HEK293 (cell line): ENCODE measurements around the gene HTT.
A peak's percentile ranks its signal among the peaks of the same experiment; 100 is the strongest.

ENCODE experiments used
- CTCF ChIA-PET: fragments of 350-600 bp; formaldehyde crosslinking; extraction: SDS; loops from one replicate; lab custom pipeline; 2021; ENCODE audit warnings: antibody characterized with exemption; lab: Yijun Ruan, JAX
- POLR2A ChIA-PET: fragments of 300-600 bp; formaldehyde crosslinking; extraction: SDS; loops from one replicate; lab custom pipeline; 2020; ENCODE audit warnings: antibody characterized with exemption, inconsistent platforms; lab: Yijun Ruan, JAX
- H3K27ac ChIP-seq: fragments of 200-500 bp; sonication (Bioruptor generic); 2 replicates; pipeline ENCODE4 v1.5.1; 2014; ENCODE audit warnings: low read depth, low read length, control low read depth, inconsistent platforms; ENCODE audit errors: extremely low read depth
- H3K36me3 ChIP-seq, 2 experiments: fragments of 200-500 bp in 1 of 2; sonication (Bioruptor generic) in 1 of 2; 1 replicate in 1 of 2; 2 replicates in 1 of 2; pipeline ENCODE4 v1.5.1; 2014 to 2017; ENCODE audit warnings: inconsistent platforms in 2 of 2, low read length in 2 of 2; ENCODE audit not compliant: control insufficient read depth in 2 of 2, insufficient read depth in 1 of 2
- H3K4me1 ChIP-seq: fragments of 200-500 bp; sonication (Bioruptor generic); 2 replicates; pipeline ENCODE4 v1.5.1; 2014; ENCODE audit warnings: mild to moderate bottlenecking, low read length, inconsistent platforms; ENCODE audit not compliant: control insufficient read depth, insufficient read depth
- H3K4me3 ChIP-seq: 2 replicates; pipeline ENCODE4 v1.5.1; 2011; ENCODE audit warnings: low read depth, mild to moderate bottlenecking, control low read depth, low read length, moderate library complexity
- H3K9me3 ChIP-seq: fragments of 200-500 bp; sonication (Bioruptor generic); 2 replicates; pipeline ENCODE4 v1.5.1; 2014; ENCODE audit warnings: low read depth, low read length, inconsistent platforms; ENCODE audit not compliant: control insufficient read depth, insufficient read depth
- FEZF1 ChIP-seq: fragments of 450-650 bp; formaldehyde crosslinking; IDR thresholded peaks from 2 replicates; pipeline ENCODE4 v1.5.1; 2016; ENCODE audit warnings: missing biosample characterization, missing genetic modification characterization
- KLF8 ChIP-seq: fragments of 450-650 bp; formaldehyde crosslinking; IDR thresholded peaks from 2 replicates; pipeline ENCODE4 v1.5.1; 2016; ENCODE audit warnings: missing biosample characterization, missing genetic modification characterization
- KLF9 ChIP-seq: fragments of 450-650 bp; formaldehyde crosslinking; IDR thresholded peaks from 2 replicates; pipeline ENCODE4 v1.5.1; 2016; ENCODE audit warnings: missing biosample characterization, missing genetic modification characterization, low read depth
- OVOL3 ChIP-seq: fragments of 450-650 bp; formaldehyde crosslinking; IDR thresholded peaks from 2 replicates; pipeline ENCODE4 v1.5.1; 2016; ENCODE audit warnings: missing biosample characterization, missing genetic modification characterization
- WT1 ChIP-seq: fragments of 450-650 bp; formaldehyde crosslinking; IDR thresholded peaks from 2 replicates; pipeline ENCODE4 v1.5.1; 2016; ENCODE audit warnings: missing biosample characterization, missing genetic modification characterization
- ZNF138 ChIP-seq: fragments of 450-650 bp; formaldehyde crosslinking; IDR thresholded peaks from 2 replicates; pipeline ENCODE4 v1.5.1; 2016; ENCODE audit warnings: missing biosample characterization, missing genetic modification characterization, borderline replicate concordance
- ZNF155 ChIP-seq: fragments of 450-650 bp; formaldehyde crosslinking; IDR thresholded peaks from 2 replicates; pipeline ENCODE4 v1.5.1; 2016; ENCODE audit warnings: missing biosample characterization, missing genetic modification characterization
- ZNF175 ChIP-seq: fragments of 450-650 bp; formaldehyde crosslinking; IDR thresholded peaks from 2 replicates; pipeline ENCODE4 v1.5.1; 2016; ENCODE audit warnings: missing biosample characterization, missing genetic modification characterization
- ZNF19 ChIP-seq: fragments of 450-650 bp; formaldehyde crosslinking; IDR thresholded peaks from 2 replicates; pipeline ENCODE4; 2016; ENCODE audit warnings: missing biosample characterization, missing genetic modification characterization, low read depth
- ZNF2 ChIP-seq: fragments of 450-650 bp; formaldehyde crosslinking; IDR thresholded peaks from 2 replicates; pipeline ENCODE4 v1.5.1; 2016; ENCODE audit warnings: missing biosample characterization, missing genetic modification characterization
- ZNF324 ChIP-seq: fragments of 450-650 bp; formaldehyde crosslinking; IDR thresholded peaks from 2 replicates; pipeline ENCODE4 v1.5.1; 2016; ENCODE audit warnings: missing biosample characterization, missing genetic modification characterization
- ZNF341 ChIP-seq: fragments of 450-650 bp; formaldehyde crosslinking; IDR thresholded peaks from 2 replicates; pipeline ENCODE4; 2016; ENCODE audit warnings: low read depth, missing biosample characterization, missing genetic modification characterization
- ZNF501 ChIP-seq: fragments of 450-650 bp; formaldehyde crosslinking; IDR thresholded peaks from 2 replicates; pipeline ENCODE4 v1.5.1; 2016; ENCODE audit warnings: missing biosample characterization, missing genetic modification characterization
- ZNF777 ChIP-seq: fragments of 450-650 bp; formaldehyde crosslinking; IDR thresholded peaks from 2 replicates; pipeline ENCODE4 v1.5.1; 2017; ENCODE audit warnings: missing biosample characterization, missing genetic modification characterization, borderline replicate concordance
- ZNF837 ChIP-seq: fragments of 450-650 bp; formaldehyde crosslinking; IDR thresholded peaks from 2 replicates; pipeline ENCODE4 v1.5.1; 2016; ENCODE audit warnings: missing biosample characterization, missing genetic modification characterization
- TF ChIP-seq, protein P1 (sequence below): fragments of 450-650 bp; formaldehyde crosslinking; IDR thresholded peaks from 2 replicates; pipeline ENCODE4 v1.5.1; 2016; ENCODE audit warnings: missing biosample characterization, missing genetic modification characterization
- TF ChIP-seq, protein P2 (sequence below): fragments of 450-650 bp; formaldehyde crosslinking; optimal IDR thresholded peaks from 2 replicates; pipeline ENCODE3; 2016; ENCODE audit warnings: missing biosample characterization, mild to moderate bottlenecking, missing genetic modification characterization
- TF ChIP-seq, protein P3 (sequence below): fragments of 450-650 bp; formaldehyde crosslinking; IDR thresholded peaks from 2 replicates; pipeline ENCODE4 v1.5.1; 2016; ENCODE audit warnings: missing biosample characterization, missing genetic modification characterization
- TF ChIP-seq, protein P4 (sequence below): IDR thresholded peaks from 2 replicates; pipeline ENCODE4 v1.6.1; 2011; ENCODE audit warnings: mild to moderate bottlenecking, low read depth, low read length, borderline replicate concordance
- TF ChIP-seq, protein P5 (sequence below): fragments of 450-650 bp; formaldehyde crosslinking; IDR thresholded peaks from 2 replicates; pipeline ENCODE4 v1.5.1; 2016; ENCODE audit warnings: missing biosample characterization, missing genetic modification characterization

HTT gene

DNA sequence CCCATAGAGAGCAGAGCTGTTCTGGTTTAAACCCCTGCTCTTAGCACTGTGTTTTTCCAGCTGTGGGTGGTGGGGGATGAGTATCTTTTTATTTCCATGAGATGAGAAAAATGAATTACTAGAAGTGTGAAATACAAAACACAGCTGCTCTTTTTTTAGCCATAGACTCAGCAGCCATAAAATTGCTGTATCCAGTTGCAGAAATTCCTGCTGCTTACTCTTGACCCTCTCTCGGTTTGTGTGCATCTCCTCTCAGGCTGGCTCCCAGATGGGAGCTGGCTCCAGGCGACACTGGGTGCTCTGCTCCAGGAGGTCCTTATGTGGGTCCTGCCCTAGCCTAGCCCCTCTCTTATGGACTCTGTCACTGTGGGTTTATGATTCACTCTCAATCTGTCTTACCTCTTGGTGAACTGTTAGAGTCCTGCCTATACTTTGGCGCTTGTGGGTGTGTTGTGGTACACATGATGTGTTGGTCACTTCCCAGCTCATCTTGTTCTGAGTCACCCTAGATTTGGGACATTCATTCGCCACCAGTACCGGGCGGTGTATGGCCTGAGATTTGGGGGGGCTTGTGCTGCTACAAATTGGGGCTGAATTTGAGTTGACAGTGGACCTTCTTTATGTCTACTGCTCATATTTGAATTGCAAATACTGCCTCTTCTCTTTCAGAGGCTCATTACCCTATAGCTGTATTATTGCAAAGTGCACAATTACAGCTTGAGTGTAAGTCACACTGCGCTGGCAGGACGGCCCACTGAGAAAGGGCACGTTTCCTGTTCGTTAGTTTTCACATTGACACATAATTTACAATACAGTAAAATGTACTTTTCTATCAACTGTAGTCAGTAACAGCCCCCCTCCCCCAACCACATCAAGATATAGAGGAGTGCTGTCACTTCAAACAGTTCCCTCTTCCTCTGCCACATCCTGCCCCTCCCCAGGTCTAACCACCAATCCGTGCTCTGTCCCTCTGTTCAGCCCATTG, 127.5 kb downstream of the HTT start:
- H3K9me3 ChIP-seq, result no peaks in the 10 kb centered on the region
- ChIA-PET CTCF (interaction anchor here (0.6 kb wide), 2 partner anchors 23 to 121 kb away, joined by 3 to 5 read pairs; no protein-coding TSS in a partner anchor), POLR2A (no interaction called here)
- H3K4me1 ChIP-seq, result no peaks in the 10 kb centered on the region
- no peak overlapping the region for H3K4me3 ChIP-seq
- peaks cover 0 to 53% of the 10 kb centered on the region in 2 experiments; a peak in 2 of 3 replicates for H3K36me3 ChIP-seq
- TF ChIP-seq FEZF1 (tag by site-specific recombination) (0 out of 2 replicates have a peak, but pooled peaks have one; percentile 17), ZNF837 (tag by site-specific recombination) (no peak), ZNF777 (tag by site-specific recombination) (no peak), ZNF501 (tag by site-specific recombination) (no peak), WT1 (no peak), ZNF138 (tag by site-specific recombination) (no peak), ZNF19 (no peak)
- H3K27ac ChIP-seq, result no peak overlapping the region

DNA sequence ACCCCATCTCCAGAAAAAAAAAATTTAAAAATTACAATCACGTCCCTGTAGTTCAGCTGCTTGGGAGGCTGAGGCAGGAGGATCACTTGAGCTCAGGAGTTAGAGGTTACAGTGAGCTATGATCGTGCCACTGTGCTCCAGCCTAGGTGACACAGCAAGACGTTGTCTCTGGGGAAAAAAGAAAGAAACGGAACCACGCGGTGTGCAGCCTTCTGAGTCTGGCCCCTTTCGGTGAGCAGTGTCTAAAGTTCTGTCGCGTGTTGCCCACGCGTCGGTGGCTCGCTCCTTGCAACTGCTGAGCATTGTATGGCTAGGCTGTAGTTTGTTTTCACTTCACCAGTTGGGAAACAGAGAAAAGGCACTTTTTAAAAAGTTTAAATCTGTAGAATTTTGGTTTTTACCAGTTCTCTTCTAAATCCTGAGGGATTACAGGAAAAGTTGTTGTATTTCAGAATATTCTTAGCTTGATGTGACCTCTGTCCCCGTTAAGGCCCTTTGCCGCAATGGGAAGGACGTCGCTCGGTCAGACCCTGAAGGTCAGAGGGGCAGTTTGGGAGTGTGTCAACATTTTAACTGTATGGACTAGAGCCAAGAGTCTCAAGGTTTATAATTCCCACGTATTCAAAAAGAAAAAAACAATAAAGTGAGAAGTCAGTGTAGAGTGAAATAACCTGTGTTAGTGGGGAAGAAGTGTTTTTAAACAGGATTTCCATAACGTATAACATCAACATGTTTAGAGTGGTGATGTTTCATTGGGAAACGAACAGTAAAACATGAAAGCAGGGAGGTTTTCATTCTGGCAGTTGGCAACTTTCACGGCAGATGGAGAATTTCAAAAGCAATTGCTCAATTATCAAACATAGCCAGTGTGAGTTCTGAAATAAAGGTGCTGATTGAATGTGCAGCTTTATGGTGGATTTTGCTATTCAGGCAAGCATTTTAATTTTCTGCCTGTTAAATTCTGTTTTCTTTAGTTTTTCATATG, 128.6 kb downstream of the HTT start:
- H3K4me3 ChIP-seq, result no peak overlapping the region
- TF ChIP-seq ZNF341 (tag by site-specific recombination) (no peak), ZNF2 (tag by site-specific recombination) (no peak)
- TF ChIP-seq, protein P1, sequence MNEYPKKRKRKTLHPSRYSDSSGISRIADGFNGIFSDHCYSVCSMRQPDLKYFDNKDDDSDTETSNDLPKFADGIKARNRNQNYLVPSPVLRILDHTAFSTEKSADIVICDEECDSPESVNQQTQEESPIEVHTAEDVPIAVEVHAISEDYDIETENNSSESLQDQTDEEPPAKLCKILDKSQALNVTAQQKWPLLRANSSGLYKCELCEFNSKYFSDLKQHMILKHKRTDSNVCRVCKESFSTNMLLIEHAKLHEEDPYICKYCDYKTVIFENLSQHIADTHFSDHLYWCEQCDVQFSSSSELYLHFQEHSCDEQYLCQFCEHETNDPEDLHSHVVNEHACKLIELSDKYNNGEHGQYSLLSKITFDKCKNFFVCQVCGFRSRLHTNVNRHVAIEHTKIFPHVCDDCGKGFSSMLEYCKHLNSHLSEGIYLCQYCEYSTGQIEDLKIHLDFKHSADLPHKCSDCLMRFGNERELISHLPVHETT (tag by site-specific recombination), result no peak
- H3K27ac ChIP-seq, result no peak overlapping the region
- no peaks in the 10 kb centered on the region for H3K4me1 ChIP-seq
- H3K9me3 ChIP-seq, result no peaks in the 10 kb centered on the region
- ChIA-PET POLR2A (no interaction called here), CTCF (no interaction called here)
- H3K36me3 ChIP-seq, result peaks cover 0 to 55% of the 10 kb centered on the region in 2 experiments; a peak in 2 of 3 replicates

DNA sequence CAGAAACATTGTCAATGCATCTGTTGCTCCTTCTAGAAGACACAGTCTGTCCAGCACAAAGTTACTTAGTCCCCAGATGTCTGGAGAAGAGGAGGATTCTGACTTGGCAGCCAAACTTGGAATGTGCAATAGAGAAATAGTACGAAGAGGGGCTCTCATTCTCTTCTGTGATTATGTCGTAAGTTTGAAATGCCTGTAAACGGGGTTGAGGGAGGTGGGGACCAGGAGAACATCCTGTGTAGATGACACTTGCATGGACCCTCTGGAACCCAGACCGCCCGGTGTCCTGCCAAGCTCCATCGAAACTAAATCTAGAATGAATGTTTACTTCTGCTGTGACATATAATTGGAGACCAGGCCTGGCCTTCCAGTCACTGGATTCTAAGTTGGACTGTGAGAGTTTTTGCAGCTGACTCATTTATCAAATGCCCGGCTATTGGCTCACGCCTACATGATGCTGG, 129.5 kb downstream of the HTT start:
- POLR2A ChIA-PET, result no interaction called here
- H3K4me3 ChIP-seq, result no peak overlapping the region
- CTCF ChIA-PET, result no interaction called here
- TF ChIP-seq ZNF138 (tag by site-specific recombination) (no peak), KLF8 (no peak), KLF9 (no peak), WT1 (no peak), ZNF155 (tag by site-specific recombination) (no peak), OVOL3 (tag by site-specific recombination) (no peak), ZNF324 (tag by site-specific recombination) (no peak), ZNF175 (tag by site-specific recombination) (no peak)
- TF ChIP-seq, protein P2, sequence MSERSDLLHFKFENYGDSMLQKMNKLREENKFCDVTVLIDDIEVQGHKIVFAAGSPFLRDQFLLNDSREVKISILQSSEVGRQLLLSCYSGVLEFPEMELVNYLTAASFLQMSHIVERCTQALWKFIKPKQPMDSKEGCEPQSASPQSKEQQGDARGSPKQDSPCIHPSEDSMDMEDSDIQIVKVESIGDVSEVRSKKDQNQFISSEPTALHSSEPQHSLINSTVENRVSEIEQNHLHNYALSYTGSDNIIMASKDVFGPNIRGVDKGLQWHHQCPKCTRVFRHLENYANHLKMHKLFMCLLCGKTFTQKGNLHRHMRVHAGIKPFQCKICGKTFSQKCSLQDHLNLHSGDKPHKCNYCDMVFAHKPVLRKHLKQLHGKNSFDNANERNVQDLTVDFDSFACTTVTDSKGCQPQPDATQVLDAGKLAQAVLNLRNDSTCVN, result no peak
- TF ChIP-seq, protein P3, sequence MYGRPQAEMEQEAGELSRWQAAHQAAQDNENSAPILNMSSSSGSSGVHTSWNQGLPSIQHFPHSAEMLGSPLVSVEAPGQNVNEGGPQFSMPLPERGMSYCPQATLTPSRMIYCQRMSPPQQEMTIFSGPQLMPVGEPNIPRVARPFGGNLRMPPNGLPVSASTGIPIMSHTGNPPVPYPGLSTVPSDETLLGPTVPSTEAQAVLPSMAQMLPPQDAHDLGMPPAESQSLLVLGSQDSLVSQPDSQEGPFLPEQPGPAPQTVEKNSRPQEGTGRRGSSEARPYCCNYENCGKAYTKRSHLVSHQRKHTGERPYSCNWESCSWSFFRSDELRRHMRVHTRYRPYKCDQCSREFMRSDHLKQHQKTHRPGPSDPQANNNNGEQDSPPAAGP (tag by site-specific recombination), result no peak
- TF ChIP-seq, protein P4, sequence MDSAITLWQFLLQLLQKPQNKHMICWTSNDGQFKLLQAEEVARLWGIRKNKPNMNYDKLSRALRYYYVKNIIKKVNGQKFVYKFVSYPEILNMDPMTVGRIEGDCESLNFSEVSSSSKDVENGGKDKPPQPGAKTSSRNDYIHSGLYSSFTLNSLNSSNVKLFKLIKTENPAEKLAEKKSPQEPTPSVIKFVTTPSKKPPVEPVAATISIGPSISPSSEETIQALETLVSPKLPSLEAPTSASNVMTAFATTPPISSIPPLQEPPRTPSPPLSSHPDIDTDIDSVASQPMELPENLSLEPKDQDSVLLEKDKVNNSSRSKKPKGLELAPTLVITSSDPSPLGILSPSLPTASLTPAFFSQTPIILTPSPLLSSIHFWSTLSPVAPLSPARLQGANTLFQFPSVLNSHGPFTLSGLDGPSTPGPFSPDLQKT, result no peak
- TF ChIP-seq, protein P5, sequence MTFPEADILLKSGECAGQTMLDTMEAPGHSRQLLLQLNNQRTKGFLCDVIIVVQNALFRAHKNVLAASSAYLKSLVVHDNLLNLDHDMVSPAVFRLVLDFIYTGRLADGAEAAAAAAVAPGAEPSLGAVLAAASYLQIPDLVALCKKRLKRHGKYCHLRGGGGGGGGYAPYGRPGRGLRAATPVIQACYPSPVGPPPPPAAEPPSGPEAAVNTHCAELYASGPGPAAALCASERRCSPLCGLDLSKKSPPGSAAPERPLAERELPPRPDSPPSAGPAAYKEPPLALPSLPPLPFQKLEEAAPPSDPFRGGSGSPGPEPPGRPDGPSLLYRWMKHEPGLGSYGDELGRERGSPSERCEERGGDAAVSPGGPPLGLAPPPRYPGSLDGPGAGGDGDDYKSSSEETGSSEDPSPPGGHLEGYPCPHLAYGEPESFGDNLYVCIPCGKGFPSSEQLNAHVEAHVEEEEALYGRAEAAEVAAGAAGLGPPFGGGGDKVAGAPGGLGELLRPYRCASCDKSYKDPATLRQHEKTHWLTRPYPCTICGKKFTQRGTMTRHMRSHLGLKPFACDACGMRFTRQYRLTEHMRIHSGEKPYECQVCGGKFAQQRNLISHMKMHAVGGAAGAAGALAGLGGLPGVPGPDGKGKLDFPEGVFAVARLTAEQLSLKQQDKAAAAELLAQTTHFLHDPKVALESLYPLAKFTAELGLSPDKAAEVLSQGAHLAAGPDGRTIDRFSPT, result no peak
- H3K36me3 ChIP-seq, result peaks cover 0 to 59% of the 10 kb centered on the region in 2 experiments; a peak in 2 of 3 replicates
- no peak overlapping the region for H3K27ac ChIP-seq
- no peaks in the 10 kb centered on the region for H3K4me1 ChIP-seq
- no peaks in the 10 kb centered on the region for H3K9me3 ChIP-seq
